Vagina (tissue), 2 donors: ENCODE results near the gene TIMM44. TPM values are rescaled to one million over a fixed set of nuclear protein-coding genes. Genes with fewer than 3 reads are reported as not detected.

ENCODE experiments used
- DNase-seq, 2 donors: peaks; one replicate each; pipeline ENCODE4 v3.0.0-alpha.2; 2017; ENCODE audit errors: extremely low spot score in 2 of 2
- H3K27ac ChIP-seq: fragments of 200-600 bp; sonication (generic); one replicate; pipeline ENCODE4 v1.5.1; 2019
- H3K27me3 ChIP-seq: fragments of 200-600 bp; sonication (generic); one replicate; pipeline ENCODE4 v1.5.1; 2019
- H3K36me3 ChIP-seq, 2 donors: fragments of 200-600 bp; sonication (generic); one replicate each; pipeline ENCODE4 v1.5.1; 2017 to 2019
- H3K4me1 ChIP-seq: fragments of 200-600 bp; sonication (generic); one replicate; pipeline ENCODE4 v1.5.1; 2019
- H3K4me3 ChIP-seq, 2 donors: fragments of 200-600 bp; sonication (generic); 1 replicate in 1 of 2; 2 replicates in 1 of 2; pipeline ENCODE4 v1.5.1; 2016 to 2019
- H3K9me3 ChIP-seq: fragments of 200-600 bp; sonication (generic); one replicate; pipeline ENCODE4 v1.5.1; 2019
- POLR2A ChIP-seq, 2 donors: fragments of 450-650 bp; IDR thresholded peaks; one replicate each; pipeline ENCODE4 v1.6.1; 2017; ENCODE audit warnings: antibody characterized with exemption in 2 of 2, mild to moderate bottlenecking in 2 of 2, moderate library complexity in 2 of 2
- POLR2AphosphoS5 ChIP-seq, 2 donors: sonication (generic); formaldehyde crosslinking; IDR thresholded peaks; one replicate each; pipeline ENCODE4 v1.9.0; 2017; ENCODE audit warnings: antibody characterized with exemption in 2 of 2, mild to moderate bottlenecking in 2 of 2, low read depth in 1 of 2; ENCODE audit not compliant: insufficient read depth in 1 of 2
- intact Hi-C: fragments of 100-400 bp; cut with DNase I; formaldehyde crosslinking; loops from one replicate; pipeline ENCODE4 v1.15.1; 2023
- total RNA-seq: library from RNA; depleted of rRNA; stranded (reverse); fragments of >200 nt; gene quantifications from one replicate; pipeline ENCODE4 v1.2.3, GENCODE V29; 2016
- TF ChIP-seq, protein P1 (sequence below), 3 experiments: fragments of 450-650 bp in 2 of 3; fragments of 200-600 bp in 1 of 3; sonication (generic) in 1 of 3; IDR thresholded peaks; one replicate each; pipeline ENCODE4 v1.5.1; 2017 to 2019; ENCODE audit warnings: antibody characterized with exemption in 3 of 3, mild to moderate bottlenecking in 2 of 3, moderate library complexity in 2 of 3

The TIMM44 gene
- total RNA-seq, 1 donor from 2014 or later: 76.1 TPM

DNA sequence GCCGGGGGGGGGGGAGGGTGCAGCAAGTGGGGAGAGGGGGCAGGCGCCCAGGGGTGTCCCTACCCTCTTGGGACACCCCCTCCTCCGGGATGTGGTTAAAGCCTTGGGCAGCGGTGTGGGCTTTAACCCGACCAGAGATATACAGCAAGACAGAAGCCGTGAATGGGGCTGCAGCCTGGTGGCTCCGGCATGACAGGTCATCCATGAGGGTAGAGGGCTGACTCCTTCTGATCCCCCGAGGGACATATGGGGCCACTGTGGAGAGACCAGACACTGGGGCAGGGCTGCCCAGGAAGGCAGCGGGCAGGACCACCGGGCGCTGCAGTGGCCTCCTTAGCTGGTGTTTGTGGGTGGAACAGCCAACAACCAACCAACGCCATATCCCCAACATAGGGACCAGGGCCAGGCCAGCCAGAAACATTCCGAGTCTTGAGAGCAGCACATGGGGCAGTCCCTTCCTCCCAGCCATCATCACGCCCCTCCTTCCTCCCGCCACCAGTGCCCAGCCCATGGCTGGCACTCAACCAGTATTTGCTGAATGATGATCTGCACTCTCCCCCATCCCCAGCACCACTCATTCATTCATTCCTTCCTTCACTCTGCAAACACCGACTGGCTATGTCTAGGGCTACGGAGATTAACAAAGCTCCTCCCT, 43.8 kb upstream of the TIMM44 start:
- no peaks in the 10 kb centered on the region for H3K27me3 ChIP-seq
- no peak overlapping the region for H3K27ac ChIP-seq
- peaks cover 6 to 48% of the 10 kb centered on the region in 2 donors for H3K36me3 ChIP-seq
- DNase-seq: no peak
- peaks cover 24% of the 10 kb centered on the region for H3K4me1 ChIP-seq
- no peak overlapping the region for H3K4me3 ChIP-seq
- H3K9me3 ChIP-seq: no peaks in the 10 kb centered on the region
- no peak for TF ChIP-seq POLR2A (IDR thresholded peaks at IDR 0.05)
- TF ChIP-seq POLR2AphosphoS5 (IDR thresholded peaks at IDR 0.05; ENCODE audit: insufficient read depth in 1 of 2, low read depth in 1 of 2): no peak
- TF ChIP-seq, protein P1, sequence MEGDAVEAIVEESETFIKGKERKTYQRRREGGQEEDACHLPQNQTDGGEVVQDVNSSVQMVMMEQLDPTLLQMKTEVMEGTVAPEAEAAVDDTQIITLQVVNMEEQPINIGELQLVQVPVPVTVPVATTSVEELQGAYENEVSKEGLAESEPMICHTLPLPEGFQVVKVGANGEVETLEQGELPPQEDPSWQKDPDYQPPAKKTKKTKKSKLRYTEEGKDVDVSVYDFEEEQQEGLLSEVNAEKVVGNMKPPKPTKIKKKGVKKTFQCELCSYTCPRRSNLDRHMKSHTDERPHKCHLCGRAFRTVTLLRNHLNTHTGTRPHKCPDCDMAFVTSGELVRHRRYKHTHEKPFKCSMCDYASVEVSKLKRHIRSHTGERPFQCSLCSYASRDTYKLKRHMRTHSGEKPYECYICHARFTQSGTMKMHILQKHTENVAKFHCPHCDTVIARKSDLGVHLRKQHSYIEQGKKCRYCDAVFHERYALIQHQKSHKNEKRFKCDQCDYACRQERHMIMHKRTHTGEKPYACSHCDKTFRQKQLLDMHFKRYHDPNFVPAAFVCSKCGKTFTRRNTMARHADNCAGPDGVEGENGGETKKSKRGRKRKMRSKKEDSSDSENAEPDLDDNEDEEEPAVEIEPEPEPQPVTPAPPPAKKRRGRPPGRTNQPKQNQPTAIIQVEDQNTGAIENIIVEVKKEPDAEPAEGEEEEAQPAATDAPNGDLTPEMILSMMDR (IDR thresholded peaks at IDR 0.05): no peak
- intact Hi-C loops: no loop called here

DNA sequence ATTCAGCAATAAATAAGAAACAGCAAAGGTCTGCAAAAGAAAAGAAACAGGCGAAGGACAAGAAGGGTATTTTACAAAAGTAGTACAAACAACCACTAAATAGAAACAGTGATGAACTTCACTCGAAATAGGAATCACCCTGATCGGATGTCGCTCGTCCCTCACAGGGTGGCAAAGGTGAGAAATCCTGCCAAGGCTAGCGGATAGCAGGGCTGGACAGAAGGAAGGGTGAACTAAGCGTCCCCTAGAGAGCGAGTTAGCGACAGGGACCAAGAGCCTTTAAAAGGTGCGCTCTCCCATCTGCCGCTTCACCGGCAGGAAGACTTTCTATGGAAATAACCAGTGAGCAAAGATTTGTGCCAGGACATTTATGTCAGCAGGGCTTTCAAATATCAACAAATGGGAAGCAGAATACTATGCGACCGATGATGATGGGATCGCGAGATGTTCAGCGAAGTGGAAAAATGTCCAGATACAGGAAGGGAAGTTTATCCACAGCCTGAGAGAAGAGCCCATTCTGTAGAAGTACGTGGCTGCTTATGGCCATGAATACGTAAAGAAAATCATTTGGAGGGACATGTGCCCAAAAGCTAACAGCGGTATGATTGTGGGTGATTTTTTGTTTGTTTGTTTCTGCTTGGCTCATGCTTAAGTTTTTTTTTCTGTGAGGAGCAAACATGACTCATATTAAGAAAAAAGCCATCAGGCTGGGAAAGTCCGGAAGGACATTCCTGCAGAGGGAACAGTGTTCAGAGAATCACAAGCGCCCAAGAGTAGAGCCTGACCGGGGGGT, 43.1 kb upstream of the TIMM44 start:
- Histone ChIP-seq H3K4me1 (peaks cover 24% of the 10 kb centered on the region), H3K27ac (peak overlapping the region; percentile 25)
- intact Hi-C loops: no loop called here

DNA sequence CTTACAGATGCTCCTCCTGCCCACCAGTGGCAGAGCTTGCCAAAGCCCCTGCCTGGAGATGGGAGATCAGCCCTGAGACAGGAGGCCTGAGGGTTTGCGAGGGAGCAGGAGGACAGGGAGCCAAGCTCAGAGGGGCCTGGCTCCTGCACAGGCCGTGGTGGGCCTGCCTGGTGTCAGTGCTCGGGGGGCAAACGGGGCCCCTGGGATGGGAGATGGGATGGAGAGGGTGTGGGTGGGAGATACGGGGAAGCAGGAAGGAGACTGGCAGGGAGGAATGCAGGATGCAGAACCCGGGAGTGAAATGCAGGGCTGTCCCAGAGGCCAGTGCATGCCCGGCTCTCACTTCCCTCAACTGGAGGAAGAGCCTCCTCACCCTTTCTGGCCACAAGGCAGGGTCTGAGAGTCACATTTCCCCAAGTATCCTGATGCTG, 42.0 kb upstream of the TIMM44 start:
- Histone ChIP-seq H3K4me3 (no peak overlapping the region), H3K27me3 (no peaks in the 10 kb centered on the region), H3K27ac (no peak overlapping the region), H3K4me1 (peaks cover 24% of the 10 kb centered on the region), H3K36me3 (peaks cover 0 to 45% of the 10 kb centered on the region in 2 donors), H3K9me3 (no peaks in the 10 kb centered on the region)
- intact Hi-C loops: no loop called here
- DNase-seq: no peak
- TF ChIP-seq POLR2AphosphoS5 (IDR thresholded peaks at IDR 0.05; ENCODE audit: insufficient read depth in 1 of 2, low read depth in 1 of 2) (no peak), POLR2A (IDR thresholded peaks at IDR 0.05) (no peak)
- TF ChIP-seq, protein P1 (IDR thresholded peaks at IDR 0.05): no peak

More for the DNA sequence above, 43.1 kb upstream of the TIMM44 start:
- no peaks in the 10 kb centered on the region for H3K9me3 ChIP-seq
- no peak overlapping the region for H3K4me3 ChIP-seq
- DNase-seq: no peak
- H3K27me3 ChIP-seq: no peaks in the 10 kb centered on the region
- TF ChIP-seq, protein P1 (IDR thresholded peaks at IDR 0.05): no peak
- no peak for TF ChIP-seq POLR2AphosphoS5 (IDR thresholded peaks at IDR 0.05; ENCODE audit: insufficient read depth in 1 of 2, low read depth in 1 of 2)
- H3K36me3 ChIP-seq: peaks cover 6 to 49% of the 10 kb centered on the region in 2 donors

DNA sequence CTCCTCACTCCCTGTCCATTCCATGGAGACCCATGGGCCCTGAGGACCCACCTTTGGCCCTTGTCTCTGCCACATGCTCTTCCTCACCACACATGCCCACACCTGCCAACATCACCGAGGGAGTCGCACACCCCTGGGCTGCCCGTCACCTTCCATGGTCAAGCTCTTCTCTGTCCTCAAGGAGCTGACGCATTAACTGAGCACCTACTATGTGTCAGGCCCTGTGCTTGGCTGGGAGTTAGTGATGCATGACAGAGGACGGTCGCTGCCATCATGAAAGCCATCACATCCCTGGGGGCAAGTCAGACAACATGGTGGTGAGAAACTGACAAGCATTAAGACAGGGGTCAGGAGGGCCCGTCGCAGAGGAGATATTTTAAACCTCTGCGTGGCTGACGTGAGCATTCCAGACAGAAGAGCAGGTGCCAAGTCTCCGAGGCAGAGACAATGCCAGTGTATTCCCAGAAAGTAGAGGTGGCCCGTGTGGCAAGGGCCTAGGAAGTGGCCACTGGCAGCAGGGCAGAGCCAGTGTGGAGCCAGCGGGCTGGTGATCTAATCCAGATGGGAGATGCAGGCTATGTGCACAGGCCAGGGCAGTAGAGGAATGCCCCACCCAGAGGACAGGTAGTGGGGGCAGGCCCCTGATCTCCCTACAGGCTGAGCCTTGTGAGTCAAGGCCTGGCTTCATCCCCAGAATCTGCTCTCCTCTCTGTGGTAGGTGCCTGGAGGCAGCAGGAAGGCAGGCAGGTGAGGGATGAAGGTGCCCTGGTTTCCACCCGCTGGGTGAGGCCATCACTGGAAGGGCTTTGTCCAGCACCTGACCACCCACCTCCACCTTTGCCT, 40.8 kb upstream of the TIMM44 start:
- DNase-seq: no peak
- Histone ChIP-seq H3K27ac (no peak overlapping the region), H3K36me3 (peaks cover 0 to 47% of the 10 kb centered on the region in 2 donors), H3K27me3 (no peaks in the 10 kb centered on the region), H3K9me3 (no peaks in the 10 kb centered on the region), H3K4me3 (no peak overlapping the region), H3K4me1 (peaks cover 24% of the 10 kb centered on the region)
- TF ChIP-seq POLR2A (IDR thresholded peaks at IDR 0.05) (no peak), POLR2AphosphoS5 (IDR thresholded peaks at IDR 0.05; ENCODE audit: insufficient read depth in 1 of 2, low read depth in 1 of 2) (no peak)
- TF ChIP-seq, protein P1 (IDR thresholded peaks at IDR 0.05): no peak
- intact Hi-C loops: no loop called here
